GM20000 (cell line): Measurements from ENCODE around the gene TCERG1L.

Source experiments
- DNase-seq: peaks from one replicate; pipeline ENCODE4 v3.0.0; 2012; ENCODE audit warnings: low spot score
- CTCF ChIP-seq: IDR thresholded peaks from 2 replicates; pipeline ENCODE4 v1.5.1; 2012; ENCODE audit warnings: mild to moderate bottlenecking, control low read depth; ENCODE audit errors: extremely low read depth, missing control alignments

Gene TCERG1L

DNA sequence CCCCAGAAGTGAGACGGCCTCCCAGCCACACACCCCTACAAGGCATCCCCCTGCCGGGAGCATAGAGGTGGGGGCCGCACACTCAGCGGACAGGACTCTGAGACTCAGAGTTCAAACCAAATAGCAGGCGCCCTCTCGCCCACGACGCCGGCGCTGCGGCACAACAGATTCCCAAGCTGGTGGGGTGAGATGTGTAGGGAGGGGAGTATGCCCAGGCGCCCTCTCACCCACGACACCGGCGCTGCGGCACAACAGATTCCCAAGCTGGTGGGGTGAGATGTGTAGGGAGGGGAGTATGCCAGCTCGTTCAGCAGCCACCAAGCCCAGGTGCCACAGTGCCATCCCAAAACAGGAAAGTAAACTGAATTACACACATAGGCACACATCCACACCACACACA, 64.7 kb downstream of the TCERG1L start:
- no peak for TF ChIP-seq CTCF
- no peak for DNase-seq

GRCh38 chr10:131246089-131246488, 65.4 kb downstream of the TCERG1L start:
- DNase-seq = no peak

GRCh38 chr10:131245475-131246059, 66.0 kb downstream of the TCERG1L start:
- no peak for DNase-seq
- TF ChIP-seq CTCF = no peak

More at GRCh38 chr10:131246089-131246488, 65.4 kb downstream of the TCERG1L start:
- TF ChIP-seq CTCF = no peak

DNA sequence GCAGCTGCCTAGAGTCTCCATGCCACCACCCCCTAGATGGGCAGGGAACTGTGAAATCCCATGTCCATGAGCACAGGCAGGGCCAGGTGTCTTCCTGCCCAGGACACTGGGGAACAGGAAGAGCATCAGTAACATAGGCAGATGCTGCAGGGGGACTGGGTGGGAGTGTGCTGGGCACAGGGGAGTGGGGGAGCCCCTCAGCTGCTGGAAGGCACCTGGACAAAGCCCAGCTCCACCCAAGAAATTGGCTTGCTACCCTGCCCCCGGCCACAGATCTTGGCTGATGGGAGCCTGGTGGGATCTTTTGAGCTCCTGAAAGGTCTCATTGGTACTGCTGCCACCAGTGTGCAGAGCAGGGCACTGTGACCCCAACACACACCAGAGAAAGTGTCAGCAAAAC, 66.7 kb downstream of the TCERG1L start:
- TF ChIP-seq CTCF = no peak
- DNase-seq = no peak

GRCh38 chr10:131243076-131243475, 68.4 kb downstream of the TCERG1L start:
- no peak for DNase-seq
- TF ChIP-seq CTCF = no peak

DNA sequence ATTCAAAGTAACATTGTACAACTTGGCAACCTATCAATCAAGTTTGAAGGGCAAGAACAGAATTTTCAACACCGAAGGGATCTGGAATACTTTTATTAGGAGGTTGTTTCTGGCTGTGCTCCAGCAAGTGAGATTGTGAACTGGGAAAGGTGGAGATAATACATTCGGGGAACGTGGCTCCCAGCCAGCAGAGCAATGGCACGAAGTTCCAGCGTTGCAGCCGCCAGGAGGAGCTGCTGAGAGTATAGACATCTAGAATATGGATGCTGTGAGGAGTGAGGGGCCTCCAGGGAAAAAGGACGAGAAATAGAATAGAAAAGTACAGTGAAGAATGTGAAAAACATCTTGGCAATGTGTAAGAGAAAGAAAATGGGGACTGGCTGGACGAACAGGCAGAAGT, 69.5 kb downstream of the TCERG1L start:
- no peak for DNase-seq
- peak; percentile 34 for TF ChIP-seq CTCF

- DNase-seq = no peak
- no peak for TF ChIP-seq CTCF
These were observed 70.8 kb downstream of the TCERG1L start for GRCh38 chr10:131240691-131241090.
